ENCODE measurements around the gene PPIB. TPM values are rescaled to one million over a fixed set of nuclear protein-coding genes. Genes with fewer than 3 reads are reported as not detected.

Gene PPIB
- total RNA-seq, 1 experiment from 2014 or later = 544 TPM

- no peak for DNase-seq (ENCODE audit: extremely low read depth, low read depth)
Measured at GRCh38 chr15:64158363-64159134, 4.3 kb downstream of the PPIB start.

- DNase-seq (ENCODE audit: extremely low read depth, low read depth) = no peak
Measured at GRCh38 chr15:64157599-64158125, 5.2 kb downstream of the PPIB start.

- DNase-seq (ENCODE audit: extremely low read depth, low read depth) = no peak
Measured at GRCh38 chr15:64156652-64157331, 6.0 kb downstream of the PPIB start.

GRCh38 chr15:64155802-64156651, 6.8 kb downstream of the PPIB start:
- DNase-seq (ENCODE audit: extremely low read depth, low read depth) = no peak

- DNase-seq (ENCODE audit: extremely low read depth, low read depth) = peak; percentile 77
Measured at GRCh38 chr15:64153480-64154367, 9.1 kb downstream of the PPIB start.

GRCh38 chr15:64152507-64153387, 10.1 kb downstream of the PPIB start:
- DNase-seq (ENCODE audit: extremely low read depth, low read depth) = no peak

- no peak for DNase-seq (ENCODE audit: extremely low read depth, low read depth)
Measured at GRCh38 chr15:64151727-64152506, 10.9 kb downstream of the PPIB start, which contains the start of gene SNX22. Gene SNX22 (plus strand): TSS chr15:64151731. CDS start chr15:64151776, 45 bp downstream.

- DNase-seq (ENCODE audit: extremely low read depth, low read depth) = no peak
Measured at GRCh38 chr15:64149893-64150578, 12.8 kb downstream of the PPIB start.

- DNase-seq (ENCODE audit: extremely low read depth, low read depth) = no peak
Measured at GRCh38 chr15:64149424-64149823, 13.4 kb downstream of the PPIB start.

- no peak for DNase-seq (ENCODE audit: extremely low read depth, low read depth)
Measured at GRCh38 chr15:64148581-64148980, 14.2 kb downstream of the PPIB start.

GRCh38 chr15:64148168-64148567, 14.7 kb downstream of the PPIB start:
- DNase-seq (ENCODE audit: extremely low read depth, low read depth) = no peak

GRCh38 chr15:64146885-64147681, 15.7 kb downstream of the PPIB start:
- no peak for DNase-seq (ENCODE audit: extremely low read depth, low read depth)

GRCh38 chr15:64146520-64146884, 16.3 kb downstream of the PPIB start:
- DNase-seq (ENCODE audit: extremely low read depth, low read depth) = no peak

GRCh38 chr15:64146041-64146440, 16.8 kb downstream of the PPIB start:
- no peak for DNase-seq (ENCODE audit: extremely low read depth, low read depth)

- no peak for DNase-seq (ENCODE audit: extremely low read depth, low read depth)
Measured at GRCh38 chr15:64144565-64145281, 18.1 kb downstream of the PPIB start.

GRCh38 chr15:64144192-64144564, 18.6 kb downstream of the PPIB start:
- DNase-seq (ENCODE audit: extremely low read depth, low read depth) = no peak
